Glomerular endothelial cell (primary cell): ENCODE measurements around the gene SLCO3A1. TPM values are rescaled to one million over a fixed set of nuclear protein-coding genes. Genes with fewer than 3 reads are reported as not detected.

Experiments used
- DNase-seq: peaks from one replicate; pipeline ENCODE4 v3.0.0-alpha.2; 2011; ENCODE audit warnings: low read depth, low spot score; ENCODE audit errors: extremely low read depth
- total RNA-seq: library from RNA; depleted of rRNA; stranded (reverse); fragments of >200 nt; gene quantifications from 2 replicates; pipeline ENCODE4 v1.2.3, GENCODE V29; 2015

SLCO3A1 gene
- total RNA-seq, 1 donor from 2014 or later: 7.0 TPM

DNA sequence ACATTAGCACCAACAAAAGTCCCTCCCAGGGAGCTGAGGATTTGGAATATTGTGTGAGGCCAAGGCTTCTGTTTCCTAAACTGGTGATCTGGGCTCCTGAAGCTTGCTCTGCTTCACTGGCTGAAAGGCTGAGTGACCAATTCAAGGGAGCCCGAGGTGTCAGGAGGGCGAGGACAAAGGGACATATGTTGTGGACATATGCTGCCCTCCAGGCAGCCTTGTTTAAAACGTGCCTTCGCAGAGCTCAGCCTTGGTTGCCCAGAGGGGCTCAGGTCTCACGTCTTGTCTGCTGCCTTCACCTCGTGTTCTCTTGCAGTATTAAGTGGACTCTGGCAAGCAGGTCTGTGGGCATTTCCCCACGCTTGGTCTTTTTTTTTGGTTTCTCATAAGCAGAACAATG, 7.0 kb downstream of the SLCO3A1 start:
- no peak for DNase-seq

DNA sequence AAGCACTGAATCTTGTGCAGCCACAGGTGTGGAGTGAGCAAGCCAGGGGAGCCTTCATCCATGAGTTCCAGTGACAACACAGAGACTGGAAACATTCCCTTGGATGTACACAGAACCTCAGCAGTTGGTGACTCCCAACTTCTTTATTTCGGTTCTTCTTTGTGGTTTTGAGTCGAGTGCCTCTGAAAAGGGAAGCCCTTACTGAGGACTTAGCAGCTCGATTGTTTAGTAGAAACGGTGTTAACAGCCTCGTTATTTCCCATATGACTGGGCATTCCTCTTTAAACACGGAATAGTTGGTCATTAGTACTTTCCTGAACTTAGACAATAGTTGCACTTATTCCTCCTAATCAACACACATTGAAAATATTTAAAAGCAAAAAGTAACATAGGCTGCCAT, 7.7 kb downstream of the SLCO3A1 start:
- DNase-seq: no peak

GRCh38 chr15:91862891-91863504, 9.5 kb downstream of the SLCO3A1 start:
- DNase-seq: no peak

- DNase-seq: no peak
Measured at GRCh38 chr15:91863621-91864255, 10.2 kb downstream of the SLCO3A1 start.

- no peak for DNase-seq
Measured at GRCh38 chr15:91864664-91865063, 11.2 kb downstream of the SLCO3A1 start.

- DNase-seq: no peak
Measured at GRCh38 chr15:91865486-91865885, 12.0 kb downstream of the SLCO3A1 start.

DNA sequence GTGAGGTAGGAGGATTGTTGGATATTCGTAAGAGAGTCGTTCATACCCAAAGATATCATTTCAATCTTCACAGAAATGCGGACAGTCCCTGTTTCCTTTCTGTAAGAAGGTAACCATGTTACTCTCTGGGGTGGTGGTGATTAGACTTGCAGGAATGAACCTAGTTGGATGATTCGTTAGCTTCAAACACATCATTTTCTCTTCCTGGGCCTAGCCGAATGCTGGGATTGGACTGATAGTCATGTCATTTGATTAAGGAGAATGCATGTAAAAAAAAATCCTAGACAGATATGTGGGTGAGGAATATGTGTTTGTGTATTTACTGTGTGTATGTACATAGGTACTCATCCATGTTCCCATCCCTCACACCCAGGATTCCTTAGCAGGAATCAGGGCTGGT, 12.4 kb downstream of the SLCO3A1 start:
- no peak for DNase-seq

- DNase-seq: no peak
Measured at GRCh38 chr15:91866371-91866905, 12.9 kb downstream of the SLCO3A1 start.

DNA sequence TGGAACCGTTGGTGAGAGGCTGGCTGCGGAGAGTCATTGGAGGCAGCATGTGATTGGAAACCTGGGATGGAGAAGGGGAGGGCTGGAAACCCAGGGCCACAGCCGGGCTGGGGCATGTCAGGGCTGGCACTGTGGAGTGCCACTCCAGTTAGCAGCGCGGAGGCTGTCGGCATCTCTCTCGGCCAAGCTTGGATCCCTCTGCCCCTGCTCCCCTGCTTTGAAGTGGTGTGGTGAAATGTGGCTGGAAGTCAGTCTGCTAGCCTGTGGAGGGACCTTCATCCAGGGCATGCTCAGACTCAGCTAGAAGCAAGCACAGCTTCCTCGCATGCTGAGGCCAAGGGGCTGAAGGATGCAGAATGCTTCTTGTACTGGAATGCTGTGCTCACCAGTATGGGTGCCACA, 13.5 kb downstream of the SLCO3A1 start:
- DNase-seq: no peak

DNA sequence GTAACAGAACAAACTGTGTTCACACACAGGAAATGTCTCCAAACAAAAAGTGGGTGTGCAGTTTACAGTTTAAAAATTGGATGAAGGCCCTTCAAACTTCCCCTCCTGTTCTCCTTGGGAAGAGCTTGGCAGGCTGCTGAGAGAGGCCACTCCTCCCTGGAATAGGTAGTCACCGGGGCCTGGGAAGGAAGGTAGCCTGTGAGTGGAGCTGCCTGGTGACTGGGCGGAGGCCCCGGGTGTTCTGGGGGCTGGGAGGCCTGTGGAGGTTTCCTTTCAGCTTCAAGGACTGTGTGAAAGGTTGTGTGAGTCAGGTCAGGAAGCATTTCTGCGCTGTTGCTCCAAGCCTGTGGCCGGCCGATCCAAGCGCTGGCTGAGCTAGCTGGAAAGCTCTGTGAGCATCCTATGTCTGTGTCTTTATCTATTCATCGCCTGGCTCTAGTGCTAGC, 14.1 kb downstream of the SLCO3A1 start:
- DNase-seq: no peak

DNA sequence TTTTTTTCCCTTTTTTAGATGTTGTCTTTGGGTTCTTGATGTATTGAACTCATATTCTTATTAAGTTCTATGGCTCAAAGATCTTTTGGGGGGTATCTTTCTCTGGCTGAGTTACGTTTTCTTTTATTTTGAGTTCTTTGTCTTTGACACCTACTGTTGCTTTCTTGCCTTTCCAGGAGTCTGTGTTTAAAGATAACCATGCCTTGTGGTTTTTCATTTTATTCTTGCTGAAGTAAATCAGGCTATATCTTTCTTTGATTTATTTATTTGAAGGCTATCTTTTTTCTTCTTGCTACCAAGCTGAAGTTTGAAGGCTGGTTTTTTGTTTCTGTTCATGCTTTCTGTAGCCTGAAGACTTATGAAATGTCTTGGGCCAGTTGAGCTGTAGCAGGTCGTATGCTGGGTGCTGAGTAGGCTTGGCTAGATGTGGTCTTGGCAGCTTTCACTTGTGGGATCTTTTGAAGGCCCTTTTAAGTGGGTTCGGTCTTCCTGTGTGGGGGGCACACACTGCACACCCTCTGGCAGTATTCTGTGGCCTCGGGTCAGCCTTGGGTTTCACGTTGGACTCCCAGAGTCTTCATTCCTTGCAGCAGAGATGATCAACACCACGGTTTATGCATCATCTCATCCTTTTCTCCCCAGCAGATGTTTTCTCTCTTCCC, 17.5 kb downstream of the SLCO3A1 start:
- DNase-seq: no peak

DNA sequence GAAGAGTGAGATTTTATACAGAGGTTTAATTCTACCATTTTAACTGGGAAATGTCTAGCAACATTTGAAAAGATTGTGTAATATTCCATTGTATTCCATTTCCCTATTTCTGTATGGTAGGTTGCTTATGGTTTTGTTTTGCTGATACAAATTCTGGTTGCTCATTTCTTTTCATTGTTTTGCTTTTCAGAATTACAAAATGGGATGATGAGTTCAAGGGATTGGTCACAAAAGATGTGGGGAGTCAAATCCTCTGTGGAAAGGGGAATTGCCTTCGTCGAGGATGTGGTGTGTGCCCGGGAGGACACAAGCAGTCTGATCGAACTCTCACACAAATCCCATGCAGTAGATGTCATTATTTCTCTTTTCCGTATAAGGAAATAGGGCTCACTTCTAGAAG, 18.3 kb downstream of the SLCO3A1 start:
- no peak for DNase-seq

- DNase-seq: no peak
Measured at GRCh38 chr15:91872356-91873137, 19.0 kb downstream of the SLCO3A1 start.

- DNase-seq: no peak
Measured at GRCh38 chr15:91873138-91873536, 19.6 kb downstream of the SLCO3A1 start.

DNA sequence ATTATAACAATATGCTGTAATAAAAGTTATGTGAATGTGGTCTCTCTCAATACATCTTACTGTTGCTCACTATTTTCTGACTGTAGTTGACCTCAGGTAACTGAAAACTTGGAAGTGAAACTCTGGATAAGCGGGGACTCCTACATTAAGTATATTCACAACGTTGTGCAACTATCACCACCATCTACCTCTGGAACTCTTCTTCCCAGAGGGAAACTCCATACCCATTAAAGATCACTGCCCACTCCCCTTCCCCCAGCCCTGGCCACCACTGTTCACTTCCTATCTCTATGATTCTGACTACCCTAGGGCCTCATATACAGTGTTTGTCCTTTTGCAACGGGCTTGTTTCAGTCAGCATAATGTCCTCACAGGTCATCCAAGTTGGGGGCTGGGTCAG, 20.7 kb downstream of the SLCO3A1 start:
- no peak for DNase-seq

DNA sequence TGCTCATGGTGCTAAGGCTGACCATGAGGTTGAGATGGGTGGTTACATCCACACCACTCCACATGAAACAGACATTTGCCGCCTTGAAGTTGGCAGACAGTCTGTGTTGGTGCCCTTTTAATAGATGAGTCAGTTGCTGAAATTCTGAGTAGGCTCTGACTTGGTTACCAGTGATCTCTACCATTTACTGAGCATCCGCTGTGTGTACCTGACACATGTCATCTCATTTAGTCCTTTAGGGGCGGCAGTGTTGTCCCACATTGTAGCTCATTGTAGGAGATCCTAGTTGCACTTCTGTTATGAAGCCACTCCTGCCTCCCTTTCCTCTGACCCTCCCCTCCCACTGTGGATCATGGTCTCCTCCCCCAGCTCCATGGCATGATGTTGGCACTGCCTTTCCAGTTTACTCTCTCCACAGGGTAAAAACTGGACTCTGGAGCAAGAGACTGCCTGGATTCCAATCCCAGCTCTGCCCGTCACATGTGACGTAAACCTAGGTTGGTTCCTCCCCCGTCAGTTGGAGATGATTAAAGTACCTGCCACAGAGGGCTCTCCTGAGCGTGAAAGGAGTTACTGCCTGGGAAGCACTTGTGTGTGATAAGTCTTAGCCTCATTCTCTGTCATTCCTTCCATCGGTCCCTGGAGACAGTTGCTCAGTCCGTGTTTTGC, 21.6 kb downstream of the SLCO3A1 start:
- DNase-seq: no peak

- DNase-seq: no peak
Measured at GRCh38 chr15:91876187-91876586, 22.7 kb downstream of the SLCO3A1 start.

GRCh38 chr15:91878319-91878870, 24.9 kb downstream of the SLCO3A1 start:
- no peak for DNase-seq

- DNase-seq: no peak
Measured at GRCh38 chr15:91879158-91879557, 25.6 kb downstream of the SLCO3A1 start.

GRCh38 chr15:91880373-91880772, 26.9 kb downstream of the SLCO3A1 start:
- no peak for DNase-seq
